GM20000 (cell line): ENCODE measurements around the gene PYCR2.

ENCODE experiments used
- DNase-seq: peaks from one replicate; pipeline ENCODE4 v3.0.0; 2012; ENCODE audit warnings: low spot score
- TF ChIP-seq, protein P1 (sequence below): IDR thresholded peaks from 2 replicates; pipeline ENCODE4 v1.5.1; 2012; ENCODE audit warnings: mild to moderate bottlenecking, control low read depth; ENCODE audit errors: extremely low read depth, missing control alignments

The PYCR2 gene

GRCh38 chr1:225962440-225962975, 38.5 kb upstream of the PYCR2 start:
- TF ChIP-seq, protein P1, sequence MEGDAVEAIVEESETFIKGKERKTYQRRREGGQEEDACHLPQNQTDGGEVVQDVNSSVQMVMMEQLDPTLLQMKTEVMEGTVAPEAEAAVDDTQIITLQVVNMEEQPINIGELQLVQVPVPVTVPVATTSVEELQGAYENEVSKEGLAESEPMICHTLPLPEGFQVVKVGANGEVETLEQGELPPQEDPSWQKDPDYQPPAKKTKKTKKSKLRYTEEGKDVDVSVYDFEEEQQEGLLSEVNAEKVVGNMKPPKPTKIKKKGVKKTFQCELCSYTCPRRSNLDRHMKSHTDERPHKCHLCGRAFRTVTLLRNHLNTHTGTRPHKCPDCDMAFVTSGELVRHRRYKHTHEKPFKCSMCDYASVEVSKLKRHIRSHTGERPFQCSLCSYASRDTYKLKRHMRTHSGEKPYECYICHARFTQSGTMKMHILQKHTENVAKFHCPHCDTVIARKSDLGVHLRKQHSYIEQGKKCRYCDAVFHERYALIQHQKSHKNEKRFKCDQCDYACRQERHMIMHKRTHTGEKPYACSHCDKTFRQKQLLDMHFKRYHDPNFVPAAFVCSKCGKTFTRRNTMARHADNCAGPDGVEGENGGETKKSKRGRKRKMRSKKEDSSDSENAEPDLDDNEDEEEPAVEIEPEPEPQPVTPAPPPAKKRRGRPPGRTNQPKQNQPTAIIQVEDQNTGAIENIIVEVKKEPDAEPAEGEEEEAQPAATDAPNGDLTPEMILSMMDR = peak; percentile 76
- DNase-seq = peak; percentile 81

DNA sequence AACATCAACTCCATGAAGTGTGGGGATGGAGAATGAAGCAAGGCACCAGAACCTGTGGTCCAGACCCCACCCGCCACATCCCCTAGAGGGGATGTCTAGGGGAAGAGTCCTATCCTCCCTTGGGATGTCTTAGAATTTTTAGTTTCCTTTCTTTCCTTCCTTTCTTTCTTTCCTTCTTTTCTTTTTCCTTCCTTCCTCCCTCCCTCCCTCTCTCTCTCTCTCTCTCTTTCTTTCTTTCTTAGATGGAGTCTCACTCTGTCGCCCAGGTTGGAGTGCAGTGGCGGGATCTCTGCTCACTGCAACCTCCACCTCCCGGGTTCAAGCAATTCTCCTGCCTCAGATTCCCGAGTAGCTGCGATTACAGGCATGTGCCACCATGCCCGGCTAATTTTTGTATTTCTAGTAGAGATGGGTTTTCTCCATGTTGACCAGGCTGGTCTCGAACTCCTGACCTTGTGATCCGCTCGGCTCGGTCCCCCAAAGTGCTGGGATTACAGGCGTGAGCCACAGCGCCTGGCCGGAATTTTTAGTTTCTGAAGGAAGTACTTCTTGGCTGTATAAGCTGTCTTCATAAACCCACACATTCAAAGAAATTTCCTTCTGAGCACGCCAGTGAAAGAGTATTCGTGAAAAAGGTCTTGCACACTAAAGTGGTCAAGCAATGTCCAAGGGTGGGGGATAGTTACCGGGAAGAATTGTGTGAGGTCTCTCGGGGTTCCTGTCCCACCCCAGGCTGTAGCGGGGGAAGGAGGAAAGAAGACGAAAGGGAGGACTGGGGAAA, 37.8 kb upstream of the PYCR2 start:
- TF ChIP-seq, protein P1 = no peak
- no peak for DNase-seq

- TF ChIP-seq, protein P1 = no peak
- DNase-seq = no peak
Measured at GRCh38 chr1:225958041-225958440, 34.0 kb upstream of the PYCR2 start.

DNA sequence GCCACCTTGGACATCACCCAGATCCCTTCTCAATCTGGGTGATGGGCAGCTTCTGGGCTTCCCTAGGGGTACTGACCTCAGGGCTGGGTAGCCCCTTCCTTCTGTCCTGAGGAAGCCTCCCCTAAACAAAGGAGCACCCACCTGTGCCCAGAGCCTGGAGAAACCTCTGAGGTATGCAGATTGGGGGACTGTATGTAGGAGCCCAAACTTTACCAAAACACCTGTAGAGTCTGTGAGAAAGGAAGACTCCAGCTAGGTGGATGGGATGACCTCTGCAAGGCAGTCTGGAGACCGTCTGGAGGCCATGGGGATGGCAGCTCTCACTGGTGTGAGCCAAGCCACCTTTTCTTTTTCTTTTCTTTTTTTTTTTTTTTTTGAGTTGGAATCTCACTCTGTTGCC, 30.7 kb upstream of the PYCR2 start:
- no peak for DNase-seq
- TF ChIP-seq, protein P1 = no peak

GRCh38 chr1:225953315-225953714, 29.3 kb upstream of the PYCR2 start:
- DNase-seq = no peak
- TF ChIP-seq, protein P1 = no peak

GRCh38 chr1:225950905-225951497, 27.0 kb upstream of the PYCR2 start:
- TF ChIP-seq, protein P1 = no peak
- no peak for DNase-seq

DNA sequence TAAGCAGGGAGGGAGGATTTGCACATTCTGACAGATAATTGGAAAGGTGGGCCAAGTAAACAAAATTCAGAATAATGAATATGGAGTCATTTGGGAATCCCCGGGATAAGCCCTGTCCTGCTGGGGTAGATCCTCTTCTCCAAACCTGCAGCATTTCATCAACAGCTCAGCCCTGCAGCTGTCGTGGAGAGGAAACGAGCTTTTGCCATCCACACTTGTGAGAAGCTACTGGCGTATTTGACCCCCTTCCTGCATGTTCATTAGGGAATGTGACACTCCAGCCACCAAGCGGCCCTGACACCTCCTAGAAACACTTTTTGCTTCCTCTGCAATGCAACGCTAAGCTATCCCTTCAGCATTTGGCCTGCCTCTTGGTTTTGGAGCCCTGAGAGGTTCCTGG, 25.0 kb upstream of the PYCR2 start:
- no peak for DNase-seq
- TF ChIP-seq, protein P1 = no peak
